ENCODE measurements around the gene CAPZB.

Gene CAPZB

GRCh38 chr1:19328486-19328885 is 156.9 kb downstream of the CAPZB start:
- no peak for DNase-seq (ENCODE audit: low read depth, low spot score)

- no peak for DNase-seq (ENCODE audit: low read depth, low spot score)
These were observed 157.6 kb downstream of the CAPZB start for GRCh38 chr1:19327736-19328135.

GRCh38 chr1:19327301-19327700 is 158.0 kb downstream of the CAPZB start:
- no peak for DNase-seq (ENCODE audit: low read depth, low spot score)

- DNase-seq (ENCODE audit: low read depth, low spot score) = no peak
These were observed 158.6 kb downstream of the CAPZB start for GRCh38 chr1:19326748-19327065.

GRCh38 chr1:19325958-19326747 is 159.2 kb downstream of the CAPZB start:
- DNase-seq (ENCODE audit: low read depth, low spot score) = no peak

- DNase-seq (ENCODE audit: low read depth, low spot score) = no peak
These were observed 159.9 kb downstream of the CAPZB start for GRCh38 chr1:19325368-19325957.

GRCh38 chr1:19324665-19324990 is 160.7 kb downstream of the CAPZB start:
- DNase-seq (ENCODE audit: low read depth, low spot score) = no peak

GRCh38 chr1:19323987-19324664 is 161.2 kb downstream of the CAPZB start:
- no peak for DNase-seq (ENCODE audit: low read depth, low spot score)

GRCh38 chr1:19322481-19322880 is 162.9 kb downstream of the CAPZB start:
- DNase-seq (ENCODE audit: low read depth, low spot score) = no peak

GRCh38 chr1:19321071-19321470 is 164.3 kb downstream of the CAPZB start:
- DNase-seq (ENCODE audit: low read depth, low spot score) = no peak

- no peak for DNase-seq (ENCODE audit: low read depth, low spot score)
These were observed 166.1 kb downstream of the CAPZB start for GRCh38 chr1:19319196-19319595.

GRCh38 chr1:19317126-19317910 is 168.0 kb downstream of the CAPZB start:
- DNase-seq (ENCODE audit: low read depth, low spot score) = peak; percentile 52

GRCh38 chr1:19315378-19316198 is 169.8 kb downstream of the CAPZB start:
- no peak for DNase-seq (ENCODE audit: low read depth, low spot score)

- DNase-seq (ENCODE audit: low read depth, low spot score) = no peak
These were observed 171.1 kb downstream of the CAPZB start for GRCh38 chr1:19313961-19314882.

GRCh38 chr1:19313636-19313959 is 171.7 kb downstream of the CAPZB start:
- no peak for DNase-seq (ENCODE audit: low read depth, low spot score)

GRCh38 chr1:19312782-19313635 is 172.3 kb downstream of the CAPZB start:
- DNase-seq (ENCODE audit: low read depth, low spot score) = no peak

- peak; percentile 91 for DNase-seq (ENCODE audit: low read depth, low spot score)
These were observed 173.2 kb downstream of the CAPZB start, which contains the start of the genes AKR7A2 and SLC66A1 for GRCh38 chr1:19311931-19312781. Gene AKR7A2 (minus strand): TSS chr1:19312144. CDS start chr1:19312124, 20 bp downstream. Gene SLC66A1 (plus strand): TSS chr1:19312326. CDS start chr1:19317678, 5,352 bp downstream.

GRCh38 chr1:19311503-19311930 is 173.8 kb downstream of the CAPZB start:
- DNase-seq (ENCODE audit: low read depth, low spot score) = no peak
